GM23248 (cell line): Measurements from ENCODE around the gene ZFPL1.

ENCODE experiments used
- EZH2 ChIP-seq: fragments of 200-600 bp; sonication (generic); IDR thresholded peaks from 2 replicates; pipeline ENCODE4 v1.6.1; 2018; ENCODE audit warnings: antibody characterized with exemption, mild to moderate bottlenecking; ENCODE audit not compliant: insufficient read depth, poor library complexity, severe bottlenecking
- EZH2phosphoT487 ChIP-seq: fragments of 200-600 bp; sonication (generic); IDR thresholded peaks from 2 replicates; pipeline ENCODE4 v1.6.1; 2018; ENCODE audit warnings: antibody characterized with exemption, moderate library complexity, mild to moderate bottlenecking, low read depth; ENCODE audit not compliant: insufficient read depth

- no peak for TF ChIP-seq EZH2phosphoT487
- no peak for TF ChIP-seq EZH2
These were observed 36.2 kb upstream of the ZFPL1 start for GRCh38 chr11:65047581-65048422.
